Astrocyte of the spinal cord (primary cell): ENCODE data around the gene POU2AF1.

ENCODE experiments used
- DNase-seq: peaks from one replicate; pipeline ENCODE4 v3.0.0; 2011; ENCODE audit warnings: low read depth, low spot score
- H3K4me3 ChIP-seq: 2 replicates; pipeline ENCODE4 v1.5.1; 2011; ENCODE audit warnings: low read depth, mild to moderate bottlenecking, low read length, moderate library complexity
- in situ Hi-C: cut with HindIII; loops from 2 replicates; pipeline ENCODE4 v1.10.0; 2017; ENCODE audit warnings: low sequenced_read_pairs
- TF ChIP-seq, protein P1 (sequence below): IDR thresholded peaks from 2 replicates; pipeline ENCODE4 v1.5.1; 2012; ENCODE audit warnings: low read depth, mild to moderate bottlenecking, low read length, inconsistent platforms

POU2AF1 gene

DNA sequence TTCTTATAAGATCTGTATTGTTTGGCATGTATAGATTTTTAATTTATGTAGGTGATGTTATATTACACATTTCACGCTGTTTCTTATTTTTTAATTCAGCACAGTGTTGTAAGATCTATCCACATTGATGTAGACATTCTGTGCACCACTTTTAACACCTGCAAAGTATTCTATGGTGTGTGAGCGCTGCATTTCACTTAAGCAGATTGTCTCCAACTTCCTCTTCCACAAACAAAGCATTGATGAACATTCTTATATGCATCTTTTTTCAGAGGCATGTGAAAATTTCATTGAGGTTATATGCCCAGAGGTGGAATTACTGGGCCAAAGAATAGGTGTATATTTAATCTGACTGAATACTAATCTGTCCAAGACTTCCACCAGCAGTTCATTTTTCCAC is 3.4 kb upstream of the POU2AF1 start:
- DNase-seq, result no peak
- no peak overlapping the region for H3K4me3 ChIP-seq
- TF ChIP-seq, protein P1, sequence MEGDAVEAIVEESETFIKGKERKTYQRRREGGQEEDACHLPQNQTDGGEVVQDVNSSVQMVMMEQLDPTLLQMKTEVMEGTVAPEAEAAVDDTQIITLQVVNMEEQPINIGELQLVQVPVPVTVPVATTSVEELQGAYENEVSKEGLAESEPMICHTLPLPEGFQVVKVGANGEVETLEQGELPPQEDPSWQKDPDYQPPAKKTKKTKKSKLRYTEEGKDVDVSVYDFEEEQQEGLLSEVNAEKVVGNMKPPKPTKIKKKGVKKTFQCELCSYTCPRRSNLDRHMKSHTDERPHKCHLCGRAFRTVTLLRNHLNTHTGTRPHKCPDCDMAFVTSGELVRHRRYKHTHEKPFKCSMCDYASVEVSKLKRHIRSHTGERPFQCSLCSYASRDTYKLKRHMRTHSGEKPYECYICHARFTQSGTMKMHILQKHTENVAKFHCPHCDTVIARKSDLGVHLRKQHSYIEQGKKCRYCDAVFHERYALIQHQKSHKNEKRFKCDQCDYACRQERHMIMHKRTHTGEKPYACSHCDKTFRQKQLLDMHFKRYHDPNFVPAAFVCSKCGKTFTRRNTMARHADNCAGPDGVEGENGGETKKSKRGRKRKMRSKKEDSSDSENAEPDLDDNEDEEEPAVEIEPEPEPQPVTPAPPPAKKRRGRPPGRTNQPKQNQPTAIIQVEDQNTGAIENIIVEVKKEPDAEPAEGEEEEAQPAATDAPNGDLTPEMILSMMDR, result no peak
- in situ Hi-C loops, result no loop called here

DNA sequence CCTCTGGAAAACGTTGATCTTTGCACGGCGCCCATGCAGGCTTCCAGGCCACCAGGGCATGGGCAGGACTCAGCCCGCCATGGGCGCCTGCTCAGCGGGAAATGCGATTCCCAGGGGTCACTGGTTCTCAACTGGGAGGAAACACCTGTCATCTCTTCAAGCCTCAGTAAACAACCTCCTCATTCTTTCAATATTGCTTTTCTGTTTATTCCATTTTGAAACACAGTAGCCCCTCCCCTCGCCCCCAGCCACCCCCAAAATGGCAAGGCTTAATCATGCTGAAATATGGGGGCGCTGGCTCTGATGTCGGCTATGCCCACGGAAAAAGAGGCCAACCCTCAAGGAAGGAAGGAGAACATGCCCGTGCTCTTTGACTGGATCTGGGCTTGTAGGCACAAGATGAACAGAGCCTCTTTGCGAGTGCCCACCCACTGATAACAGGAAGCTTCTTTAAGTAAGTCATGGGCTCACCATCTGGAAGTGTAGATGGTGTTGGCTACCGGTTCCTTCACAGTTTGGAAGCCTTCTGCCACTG is 594 bp upstream of the POU2AF1 start:
- TF ChIP-seq, protein P1, result no peak
- no peak for DNase-seq
- in situ Hi-C loops, result no loop called here
- H3K4me3 ChIP-seq, result no peak overlapping the region

DNA sequence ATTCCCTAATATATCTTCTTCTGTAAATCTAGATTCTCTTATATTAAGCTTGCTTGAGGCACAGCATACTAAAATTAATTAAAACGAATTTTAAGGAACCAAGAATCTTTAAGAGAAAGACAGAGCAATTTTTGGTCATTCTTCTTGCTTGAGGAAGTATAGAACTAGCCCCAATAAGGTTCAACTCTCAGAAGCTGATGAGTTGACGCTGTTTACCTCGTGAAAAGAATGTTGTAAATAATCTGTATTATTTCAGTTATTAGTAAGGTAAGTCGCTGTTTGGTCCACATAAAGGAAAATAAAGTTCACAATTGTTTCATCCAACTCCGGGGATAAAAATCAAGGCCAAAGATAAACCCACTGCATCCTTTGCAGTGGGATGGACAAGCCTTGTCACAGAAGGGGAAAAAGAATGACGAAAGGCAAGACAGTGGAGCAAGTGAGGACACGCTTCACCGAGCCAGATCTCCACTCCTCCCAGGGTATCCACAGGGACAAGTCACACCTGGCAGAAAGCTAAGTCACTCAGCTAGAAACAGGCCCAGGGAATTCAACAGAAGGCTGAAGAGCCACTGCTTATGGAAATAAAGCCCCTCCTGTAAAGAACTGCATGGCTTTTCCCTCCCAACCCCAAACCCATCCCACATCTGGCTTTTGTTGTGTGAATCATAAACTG is 752 bp downstream of the POU2AF1 start:
- H3K4me3 ChIP-seq, result no peak overlapping the region
- TF ChIP-seq, protein P1, result no peak
- in situ Hi-C loops, result no loop called here
- DNase-seq, result no peak

DNA sequence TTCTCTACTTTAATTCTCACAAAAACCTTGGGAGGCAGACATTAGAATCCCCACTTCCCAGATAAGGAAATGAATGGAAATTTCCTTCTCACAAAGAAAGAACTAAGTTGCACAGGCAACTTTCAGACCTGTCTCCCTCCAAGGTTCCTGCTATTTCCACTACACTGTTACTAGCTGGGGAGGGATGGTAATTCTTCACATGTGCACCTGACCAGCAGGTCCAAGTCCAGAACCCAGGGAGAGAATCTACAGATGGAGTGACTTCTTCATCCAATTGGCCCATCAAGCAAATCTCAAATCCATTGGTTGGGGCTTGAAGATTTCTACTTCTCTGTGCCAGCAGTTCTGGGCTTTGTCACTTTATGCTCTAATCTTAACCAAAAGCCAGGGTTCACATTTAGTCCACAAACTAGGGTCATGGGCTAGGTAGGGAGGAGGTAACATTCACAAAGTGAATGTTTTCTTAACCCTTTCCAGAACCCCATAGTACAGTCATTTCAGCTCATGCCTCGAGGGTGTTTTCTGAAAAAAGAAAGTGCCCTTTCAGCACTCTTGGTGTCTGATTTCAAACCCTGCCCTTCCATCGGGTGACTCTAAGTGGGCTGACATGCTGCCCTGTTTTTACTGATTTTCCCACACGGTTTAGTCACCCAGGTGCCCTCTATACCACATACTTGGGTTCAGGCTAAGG is 2.7 kb downstream of the POU2AF1 start:
- no peak for DNase-seq
- TF ChIP-seq, protein P1, result no peak
- H3K4me3 ChIP-seq, result no peak overlapping the region
- in situ Hi-C loops, result no loop called here

DNA sequence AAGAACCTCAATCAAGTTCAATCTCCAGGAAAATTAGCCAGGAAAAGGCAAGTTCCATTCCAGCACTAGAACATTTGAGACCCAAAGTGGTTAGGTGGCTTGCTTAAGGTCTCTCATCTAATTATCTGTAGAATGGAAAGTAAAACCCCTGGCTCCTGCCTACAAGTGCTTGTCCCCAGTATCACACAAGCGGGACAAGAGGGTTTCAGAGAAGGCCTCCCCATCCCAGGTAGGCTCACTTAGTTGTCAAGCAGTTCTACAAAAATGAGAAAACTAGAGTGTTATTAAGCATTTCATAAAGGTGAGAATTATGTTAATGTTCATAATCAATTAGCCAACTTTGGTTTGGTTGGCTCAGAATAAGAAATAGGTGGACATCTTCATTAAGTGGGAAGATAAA is 5.5 kb downstream of the POU2AF1 start:
- TF ChIP-seq, protein P1, result no peak
- no peak overlapping the region for H3K4me3 ChIP-seq
- in situ Hi-C loops, result no loop called here
- no peak for DNase-seq

DNA sequence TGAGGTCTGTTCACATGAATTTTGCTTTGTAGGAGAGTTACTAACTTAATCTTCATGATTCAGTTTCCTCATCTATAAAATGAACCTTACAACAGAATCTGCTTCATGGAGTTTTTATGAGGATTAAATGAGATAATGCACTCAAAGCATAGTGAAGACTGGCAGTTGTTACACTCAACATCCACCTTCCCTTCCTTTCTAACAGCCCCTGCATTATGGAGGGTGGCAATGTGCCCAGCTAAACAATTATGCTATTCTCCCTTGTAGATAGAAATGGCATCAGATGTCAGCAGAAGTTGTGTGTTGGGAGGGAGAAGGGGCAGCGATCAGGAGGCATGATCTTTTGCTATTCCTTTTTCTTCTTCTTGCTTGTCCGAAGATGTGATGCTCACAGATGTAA is 6.5 kb downstream of the POU2AF1 start:
- no peak overlapping the region for H3K4me3 ChIP-seq
- in situ Hi-C loops, result no loop called here
- no peak for DNase-seq
- TF ChIP-seq, protein P1, result no peak
